RPMI8226 (cell line): ENCODE measurements around the gene PCDHGB3.
"Not testable (repeated sequence)": the region's sequence is repeated elsewhere in the genome, so short reads cannot be mapped to it uniquely, and the experiment has no call there.

Experiments
- DNase-seq: peaks from one replicate; pipeline ENCODE4 v3.0.0-alpha.2; 2015

Gene PCDHGB3

DNA sequence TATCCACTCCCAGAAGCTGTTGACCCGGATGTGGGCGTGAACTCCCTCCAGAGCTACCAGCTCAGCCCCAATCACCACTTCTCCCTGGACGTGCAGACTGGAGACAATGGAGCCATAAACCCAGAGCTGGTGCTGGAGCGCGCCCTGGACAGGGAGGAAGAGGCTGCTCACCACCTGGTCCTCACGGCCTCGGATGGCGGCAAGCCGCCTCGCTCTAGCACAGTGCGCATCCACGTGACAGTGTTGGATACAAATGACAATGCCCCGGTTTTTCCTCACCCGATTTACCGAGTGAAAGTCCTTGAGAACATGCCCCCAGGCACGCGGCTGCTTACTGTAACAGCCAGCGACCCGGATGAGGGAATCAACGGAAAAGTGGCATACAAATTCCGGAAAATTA is 23.2 kb downstream of the PCDHGB3 start:
- no peak for DNase-seq

DNA sequence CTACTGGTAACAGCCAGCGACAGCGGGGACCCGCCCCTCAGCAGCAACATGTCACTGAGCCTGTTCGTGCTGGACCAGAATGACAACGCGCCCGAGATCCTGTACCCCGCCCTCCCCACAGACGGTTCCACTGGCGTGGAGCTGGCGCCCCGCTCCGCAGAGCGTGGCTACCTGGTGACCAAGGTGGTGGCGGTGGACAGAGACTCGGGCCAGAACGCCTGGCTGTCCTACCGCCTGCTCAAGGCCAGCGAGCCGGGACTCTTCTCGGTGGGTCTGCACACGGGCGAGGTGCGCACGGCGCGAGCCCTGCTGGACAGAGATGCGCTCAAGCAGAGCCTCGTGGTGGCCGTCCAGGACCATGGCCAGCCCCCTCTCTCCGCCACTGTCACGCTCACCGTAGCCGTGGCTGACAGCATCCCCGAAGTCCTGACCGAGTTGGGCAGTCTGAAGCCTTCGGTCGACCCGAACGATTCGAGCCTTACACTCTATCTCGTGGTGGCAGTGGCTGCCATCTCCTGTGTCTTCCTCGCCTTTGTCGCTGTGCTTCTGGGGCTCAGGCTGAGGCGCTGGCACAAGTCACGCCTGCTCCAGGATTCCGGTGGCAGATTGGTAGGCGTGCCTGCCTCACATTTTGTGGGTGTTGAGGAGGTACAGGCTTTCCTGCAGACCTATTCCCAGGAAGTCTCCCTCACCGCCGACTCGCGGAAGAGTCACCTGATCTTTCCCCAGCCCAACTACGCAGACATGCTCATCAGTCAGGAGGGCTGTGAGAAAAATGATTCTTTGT is 24.6 kb downstream of the PCDHGB3 start:
- not testable (repeated sequence) for DNase-seq

DNA sequence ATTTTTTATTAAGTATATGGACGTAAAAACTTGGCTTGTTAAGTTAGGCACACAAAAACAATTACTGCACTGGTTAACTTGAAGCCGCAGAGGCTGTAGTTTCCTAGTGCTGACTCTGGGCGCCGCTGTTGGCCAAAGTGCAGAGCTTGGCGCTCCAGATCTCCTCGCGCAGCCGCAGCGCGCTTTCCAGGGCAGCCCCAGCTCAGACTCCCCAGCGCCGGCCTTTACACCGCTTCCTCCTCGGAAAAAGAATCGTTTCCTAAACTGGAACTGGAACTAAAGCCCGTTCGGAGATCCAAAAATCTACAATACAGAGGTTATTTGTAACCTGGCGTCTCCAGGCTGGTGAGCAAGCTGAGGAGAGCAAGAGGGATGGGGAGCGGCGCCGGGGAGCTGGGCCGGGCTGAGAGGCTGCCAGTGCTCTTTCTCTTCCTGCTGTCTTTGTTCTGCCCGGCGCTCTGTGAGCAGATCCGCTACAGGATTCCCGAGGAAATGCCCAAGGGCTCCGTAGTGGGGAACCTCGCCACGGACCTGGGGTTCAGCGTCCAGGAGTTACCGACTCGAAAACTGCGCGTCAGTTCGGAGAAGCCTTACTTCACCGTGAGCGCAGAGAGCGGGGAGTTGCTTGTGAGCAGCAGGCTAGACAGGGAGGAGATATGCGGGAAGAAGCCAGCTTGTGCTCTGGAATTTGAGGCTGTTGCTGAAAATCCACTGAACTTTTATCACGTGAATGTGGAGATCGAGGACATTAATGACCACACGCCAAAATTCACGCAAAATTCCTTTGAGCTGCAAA is 27.9 kb downstream of the PCDHGB3 start, which contains the start of gene PCDHGB5:
Gene PCDHGB5, plus strand, starts transcription at position 192 of the 796 bp plus-strand sequence. Its CDS starts 181 bp downstream, at position 373.
- DNase-seq: peak; percentile 56

DNA sequence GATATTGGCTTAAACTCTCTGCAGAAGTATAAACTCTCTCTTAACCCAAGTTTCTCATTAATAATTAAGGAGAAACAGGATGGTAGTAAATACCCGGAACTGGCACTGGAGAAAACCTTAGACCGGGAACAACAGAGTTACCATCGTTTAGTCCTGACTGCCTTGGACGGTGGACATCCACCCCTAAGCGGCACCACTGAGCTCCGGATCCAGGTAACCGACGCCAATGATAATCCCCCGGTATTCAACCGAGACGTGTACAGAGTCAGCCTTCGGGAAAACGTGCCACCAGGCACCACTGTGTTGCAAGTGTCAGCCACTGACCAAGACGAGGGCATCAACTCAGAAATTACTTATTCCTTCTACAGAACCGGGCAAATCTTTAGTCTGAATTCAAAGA is 28.6 kb downstream of the PCDHGB3 start:
- no peak for DNase-seq

DNA sequence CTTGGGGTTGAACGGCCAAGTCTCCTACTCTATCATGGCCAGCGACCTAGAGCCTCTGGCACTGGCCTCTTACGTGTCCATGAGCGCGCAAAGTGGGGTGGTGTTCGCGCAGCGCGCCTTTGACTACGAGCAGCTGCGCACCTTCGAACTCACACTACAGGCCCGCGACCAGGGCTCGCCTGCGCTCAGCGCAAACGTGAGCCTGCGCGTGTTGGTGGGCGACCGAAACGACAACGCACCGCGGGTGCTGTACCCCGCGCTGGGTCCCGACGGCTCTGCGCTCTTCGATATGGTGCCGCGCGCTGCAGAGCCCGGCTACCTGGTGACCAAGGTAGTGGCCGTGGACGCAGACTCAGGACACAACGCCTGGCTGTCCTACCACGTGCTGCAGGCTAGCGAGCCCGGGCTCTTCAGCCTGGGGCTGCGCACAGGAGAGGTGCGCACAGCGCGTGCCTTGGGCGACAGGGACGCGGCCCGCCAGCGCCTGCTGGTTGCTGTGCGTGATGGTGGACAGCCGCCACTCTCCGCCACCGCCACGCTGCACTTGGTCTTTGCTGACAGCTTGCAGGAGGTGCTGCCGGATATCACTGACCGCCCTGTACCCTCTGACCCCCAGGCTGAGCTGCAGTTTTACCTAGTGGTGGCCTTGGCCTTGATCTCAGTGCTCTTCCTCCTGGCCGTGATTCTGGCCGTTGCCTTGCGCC is 29.7 kb downstream of the PCDHGB3 start:
- no peak for DNase-seq

DNA sequence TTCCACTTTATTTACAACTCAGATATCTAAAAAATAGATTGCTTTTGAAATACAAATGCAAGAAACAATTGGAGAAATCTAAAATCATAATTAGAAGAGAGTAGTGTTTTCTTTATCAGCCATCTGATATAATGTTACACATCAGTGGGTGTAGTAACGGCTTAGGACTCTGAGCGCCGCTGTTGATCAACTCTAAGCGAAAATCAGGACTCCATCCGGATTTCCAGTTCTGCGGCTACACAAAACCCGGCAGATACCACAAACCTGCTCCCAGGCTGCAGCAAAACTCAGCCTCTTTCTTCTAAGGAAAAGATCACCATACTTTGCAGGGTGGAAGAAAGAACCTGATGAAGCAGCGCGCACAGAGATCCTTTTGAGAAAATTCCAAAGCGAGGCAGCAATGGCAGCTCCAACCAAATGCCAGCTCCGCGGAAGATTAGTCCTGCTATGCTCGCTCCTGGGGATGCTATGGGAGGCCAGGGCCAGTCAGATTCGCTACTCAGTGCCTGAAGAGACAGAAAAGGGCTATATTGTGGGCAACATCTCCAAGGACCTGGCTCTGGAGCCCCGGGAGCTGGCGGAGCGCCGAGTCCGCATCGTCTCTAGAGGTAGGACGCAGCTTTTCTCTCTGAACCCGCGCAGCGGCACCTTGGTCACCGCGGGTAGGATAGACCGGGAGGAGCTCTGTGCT is 32.7 kb downstream of the PCDHGB3 start, which contains the start of gene PCDHGA9:
Gene PCDHGA9, plus strand, starts transcription at position 226 of the 691 bp plus-strand sequence. Its CDS starts 175 bp downstream, at position 401.
- peak; percentile 53 for DNase-seq

DNA sequence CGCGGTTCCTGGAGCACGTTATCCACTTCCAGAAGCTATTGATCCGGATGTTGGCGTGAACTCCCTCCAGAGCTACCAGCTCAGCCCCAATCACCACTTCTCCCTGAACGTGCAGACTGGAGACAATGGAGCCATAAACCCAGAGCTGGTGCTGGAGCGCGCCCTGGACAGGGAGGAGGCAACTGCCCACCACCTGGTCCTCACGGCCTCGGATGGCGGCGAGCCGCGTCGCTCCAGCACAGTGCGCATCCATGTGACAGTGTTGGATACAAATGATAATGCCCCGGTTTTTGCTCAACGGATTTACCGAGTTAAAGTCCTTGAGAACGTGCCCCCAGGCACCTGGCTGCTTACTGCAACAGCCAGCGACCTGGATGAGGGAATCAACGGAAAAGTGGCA is 33.3 kb downstream of the PCDHGB3 start:
- no peak for DNase-seq

DNA sequence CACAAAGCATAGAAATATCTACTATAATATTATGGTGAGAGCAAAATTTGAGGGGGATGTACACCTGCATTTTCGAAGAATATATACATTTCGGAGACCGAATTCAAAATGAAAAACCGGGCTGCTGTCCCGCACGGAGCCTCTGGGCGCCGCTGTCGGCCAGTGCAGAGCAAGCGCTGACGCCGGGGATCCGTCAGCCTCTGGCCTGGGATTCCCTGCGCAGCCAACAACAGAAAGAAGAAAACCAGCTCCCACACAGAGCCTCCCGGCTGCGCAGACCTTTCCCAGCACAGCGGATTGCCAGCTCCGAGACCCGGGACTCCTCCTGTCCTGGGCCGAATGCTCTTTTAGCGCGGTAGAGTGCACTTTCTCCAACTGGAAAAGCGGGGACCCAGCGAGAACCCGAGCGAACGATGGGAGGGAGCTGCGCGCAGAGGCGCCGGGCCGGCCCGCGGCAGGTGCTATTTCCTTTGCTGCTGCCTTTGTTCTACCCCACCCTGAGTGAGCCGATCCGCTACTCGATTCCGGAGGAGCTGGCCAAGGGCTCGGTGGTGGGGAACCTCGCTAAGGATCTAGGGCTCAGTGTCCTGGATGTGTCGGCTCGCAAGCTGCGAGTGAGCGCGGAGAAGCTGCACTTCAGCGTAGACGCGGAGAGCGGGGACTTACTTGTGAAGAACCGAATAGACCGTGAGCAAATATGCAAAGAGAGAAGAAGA is 37.9 kb downstream of the PCDHGB3 start, which contains the start of gene PCDHGB6:
Gene PCDHGB6, plus strand, starts transcription at position 232 of the 716 bp plus-strand sequence. Its CDS starts 182 bp downstream, at position 414.
- peak; percentile 21 for DNase-seq

DNA sequence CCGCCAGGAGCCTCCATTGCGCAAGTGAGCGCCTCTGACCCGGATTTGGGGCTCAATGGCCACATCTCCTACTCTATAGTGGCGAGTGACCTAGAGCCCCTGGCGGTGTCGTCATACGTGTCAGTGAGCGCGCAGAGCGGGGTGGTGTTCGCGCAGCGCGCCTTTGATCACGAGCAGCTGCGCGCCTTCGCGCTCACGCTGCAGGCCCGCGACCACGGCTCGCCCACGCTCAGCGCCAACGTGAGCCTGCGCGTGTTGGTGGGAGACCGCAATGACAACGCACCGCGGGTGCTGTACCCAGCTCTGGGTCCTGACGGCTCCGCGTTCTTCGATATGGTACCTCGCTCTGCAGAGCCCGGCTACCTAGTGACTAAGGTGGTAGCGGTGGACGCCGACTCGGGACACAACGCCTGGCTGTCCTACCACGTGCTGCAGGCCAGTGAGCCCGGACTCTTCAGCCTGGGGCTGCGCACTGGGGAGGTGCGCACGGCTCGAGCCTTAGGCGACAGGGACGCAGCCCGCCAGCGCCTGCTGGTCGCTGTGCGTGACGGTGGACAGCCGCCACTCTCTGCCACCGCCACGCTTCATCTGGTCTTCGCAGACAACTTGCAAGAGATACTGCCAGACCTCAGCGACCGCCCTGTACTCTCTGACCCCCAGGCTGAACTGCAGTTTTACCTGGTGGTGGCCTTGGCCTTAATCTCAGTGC is 39.7 kb downstream of the PCDHGB3 start:
- DNase-seq: no peak

DNA sequence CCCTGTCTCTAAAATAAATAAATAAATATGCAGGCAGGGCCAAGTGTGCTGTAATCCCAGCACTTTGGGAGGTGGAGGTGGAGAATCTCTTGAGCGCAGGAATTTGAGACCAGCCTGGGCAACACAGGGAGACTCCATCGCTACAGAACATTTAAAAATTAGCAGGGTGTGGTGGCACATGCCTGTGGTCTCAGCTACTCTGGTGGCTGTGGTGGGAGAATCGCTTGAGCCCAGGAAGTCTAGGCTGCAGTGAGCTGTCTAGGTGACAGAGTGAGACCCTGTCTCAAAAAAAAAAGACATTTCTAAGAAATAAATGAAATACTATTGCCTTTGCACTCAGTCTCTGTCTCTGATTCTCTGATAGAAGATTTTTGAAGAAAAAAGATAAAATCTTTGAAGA is 41.5 kb downstream of the PCDHGB3 start:
- DNase-seq: no peak

DNA sequence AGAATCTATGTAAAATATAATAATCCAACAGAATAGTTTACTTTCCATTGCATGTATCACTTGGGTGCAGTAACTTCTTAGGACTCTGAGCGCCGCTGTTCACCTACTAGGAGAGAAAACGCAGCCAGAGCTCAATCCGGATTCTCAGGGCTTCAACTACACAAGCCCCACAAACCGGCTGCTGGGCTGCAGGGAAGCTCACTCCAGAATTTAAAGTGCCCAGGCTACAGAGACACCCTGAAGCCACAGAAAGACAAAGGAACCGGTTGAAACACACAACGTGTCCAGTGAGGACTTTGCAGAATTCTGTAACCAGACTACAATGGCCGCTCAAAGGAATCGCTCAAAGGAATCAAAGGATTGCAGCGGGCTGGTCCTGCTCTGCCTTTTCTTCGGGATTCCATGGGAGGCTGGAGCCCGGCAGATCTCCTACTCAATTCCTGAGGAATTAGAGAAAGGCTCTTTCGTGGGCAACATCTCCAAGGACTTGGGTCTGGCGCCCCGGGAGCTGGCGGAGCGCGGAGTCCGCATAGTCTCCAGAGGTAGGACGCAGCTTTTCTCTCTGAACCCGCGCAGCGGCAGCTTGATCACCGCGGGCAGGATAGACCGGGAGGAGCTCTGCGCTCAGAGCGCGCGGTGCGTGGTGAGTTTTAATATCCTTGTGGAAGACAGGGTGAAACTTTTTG is 43.0 kb downstream of the PCDHGB3 start, which contains the start of gene PCDHGA10:
Gene PCDHGA10, plus strand, starts transcription at position 134 of the 686 bp plus-strand sequence. Its CDS starts 189 bp downstream, at position 323.
- peak; percentile 62 for DNase-seq

DNA sequence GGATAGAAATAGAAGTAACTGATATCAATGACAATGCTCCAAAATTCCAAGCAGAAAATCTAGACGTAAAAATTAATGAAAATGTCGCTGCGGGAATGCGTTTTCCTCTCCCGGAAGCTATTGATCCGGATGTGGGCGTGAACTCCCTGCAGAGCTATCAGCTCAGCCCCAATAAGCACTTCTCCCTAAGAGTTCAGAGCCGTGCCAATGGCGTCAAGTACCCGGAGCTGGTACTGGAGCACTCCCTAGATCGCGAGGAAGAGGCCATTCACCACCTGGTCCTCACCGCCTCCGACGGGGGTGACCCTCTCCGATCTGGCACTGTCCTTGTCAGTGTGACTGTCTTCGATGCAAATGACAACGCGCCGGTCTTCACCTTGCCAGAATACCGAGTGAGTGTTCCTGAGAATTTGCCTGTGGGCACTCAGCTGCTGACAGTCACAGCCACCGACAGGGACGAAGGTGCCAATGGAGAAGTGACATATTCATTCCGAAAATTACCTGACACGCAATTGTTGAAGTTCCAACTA is 43.6 kb downstream of the PCDHGB3 start:
- no peak for DNase-seq

DNA sequence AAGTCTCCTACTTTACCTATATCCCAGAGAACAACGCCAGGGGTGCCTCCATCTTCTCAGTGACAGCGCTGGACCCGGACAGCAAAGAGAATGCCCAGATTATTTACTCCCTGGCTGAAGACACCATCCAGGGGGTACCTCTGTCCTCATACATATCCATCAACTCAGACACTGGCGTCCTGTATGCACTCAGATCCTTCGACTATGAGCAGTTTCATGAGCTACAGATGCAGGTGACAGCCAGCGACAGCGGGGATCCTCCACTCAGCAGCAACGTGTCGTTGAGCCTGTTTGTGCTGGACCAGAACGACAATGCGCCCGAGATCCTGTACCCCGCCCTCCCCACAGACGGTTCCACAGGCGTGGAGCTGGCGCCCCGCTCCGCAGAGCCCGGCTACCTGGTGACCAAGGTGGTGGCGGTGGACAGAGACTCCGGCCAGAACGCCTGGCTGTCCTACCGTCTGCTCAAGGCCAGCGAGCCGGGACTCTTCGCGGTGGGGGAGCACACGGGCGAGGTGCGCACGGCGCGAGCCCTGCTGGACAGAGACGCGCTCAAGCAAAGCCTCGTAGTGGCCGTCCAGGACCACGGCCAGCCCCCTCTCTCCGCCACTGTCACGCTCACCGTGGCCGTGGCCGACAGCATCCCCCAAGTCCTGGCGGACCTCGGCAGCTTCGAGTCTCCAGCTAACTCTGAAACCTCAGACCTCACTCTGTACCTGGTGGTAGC is 44.7 kb downstream of the PCDHGB3 start:
- not testable (repeated sequence) for DNase-seq

DNA sequence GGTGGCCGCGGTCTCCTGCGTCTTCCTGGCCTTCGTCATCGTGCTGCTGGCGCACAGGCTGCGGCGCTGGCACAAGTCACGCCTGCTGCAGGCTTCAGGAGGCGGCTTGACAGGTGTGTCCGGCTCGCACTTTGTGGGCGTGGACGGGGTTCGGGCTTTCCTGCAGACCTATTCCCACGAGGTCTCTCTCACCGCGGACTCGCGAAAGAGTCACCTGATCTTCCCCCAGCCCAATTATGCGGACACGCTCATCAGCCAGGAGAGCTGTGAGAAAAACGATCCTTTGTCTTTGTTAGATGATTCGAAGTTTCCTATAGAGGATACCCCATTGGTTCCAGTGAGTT is 45.2 kb downstream of the PCDHGB3 start:
- DNase-seq: not testable (repeated sequence)

DNA sequence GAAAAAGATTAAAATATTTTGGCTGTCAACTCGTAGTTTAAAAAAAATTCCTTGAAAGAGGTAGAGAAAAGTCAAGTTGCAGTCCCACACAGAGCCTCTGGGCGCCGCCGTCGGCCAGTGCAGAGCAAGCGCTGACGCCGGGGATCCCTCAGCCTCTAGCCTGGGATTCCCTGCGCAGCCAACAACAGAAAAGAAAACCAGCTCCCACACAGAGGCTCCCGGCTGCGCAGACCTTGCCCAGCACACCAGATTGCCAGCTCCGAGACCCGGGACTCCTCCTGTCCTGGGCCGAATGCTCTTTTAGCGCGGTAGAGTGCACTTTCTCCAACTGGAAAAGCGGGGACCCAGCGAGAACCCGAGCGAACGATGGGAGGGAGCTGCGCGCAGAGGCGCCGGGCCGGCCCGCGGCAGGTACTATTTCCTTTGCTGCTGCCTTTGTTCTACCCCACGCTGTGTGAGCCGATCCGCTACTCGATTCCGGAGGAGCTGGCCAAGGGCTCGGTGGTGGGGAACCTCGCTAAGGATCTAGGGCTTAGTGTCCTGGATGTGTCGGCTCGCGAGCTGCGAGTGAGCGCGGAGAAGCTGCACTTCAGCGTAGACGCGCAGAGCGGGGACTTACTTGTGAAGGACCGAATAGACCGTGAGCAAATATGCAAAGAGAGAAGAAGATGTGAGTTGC is 47.6 kb downstream of the PCDHGB3 start, which contains the start of gene PCDHGB7:
Gene PCDHGB7, plus strand, starts transcription at position 184 of the 679 bp plus-strand sequence. Its CDS starts 183 bp downstream, at position 367.
- DNase-seq: peak; percentile 55

DNA sequence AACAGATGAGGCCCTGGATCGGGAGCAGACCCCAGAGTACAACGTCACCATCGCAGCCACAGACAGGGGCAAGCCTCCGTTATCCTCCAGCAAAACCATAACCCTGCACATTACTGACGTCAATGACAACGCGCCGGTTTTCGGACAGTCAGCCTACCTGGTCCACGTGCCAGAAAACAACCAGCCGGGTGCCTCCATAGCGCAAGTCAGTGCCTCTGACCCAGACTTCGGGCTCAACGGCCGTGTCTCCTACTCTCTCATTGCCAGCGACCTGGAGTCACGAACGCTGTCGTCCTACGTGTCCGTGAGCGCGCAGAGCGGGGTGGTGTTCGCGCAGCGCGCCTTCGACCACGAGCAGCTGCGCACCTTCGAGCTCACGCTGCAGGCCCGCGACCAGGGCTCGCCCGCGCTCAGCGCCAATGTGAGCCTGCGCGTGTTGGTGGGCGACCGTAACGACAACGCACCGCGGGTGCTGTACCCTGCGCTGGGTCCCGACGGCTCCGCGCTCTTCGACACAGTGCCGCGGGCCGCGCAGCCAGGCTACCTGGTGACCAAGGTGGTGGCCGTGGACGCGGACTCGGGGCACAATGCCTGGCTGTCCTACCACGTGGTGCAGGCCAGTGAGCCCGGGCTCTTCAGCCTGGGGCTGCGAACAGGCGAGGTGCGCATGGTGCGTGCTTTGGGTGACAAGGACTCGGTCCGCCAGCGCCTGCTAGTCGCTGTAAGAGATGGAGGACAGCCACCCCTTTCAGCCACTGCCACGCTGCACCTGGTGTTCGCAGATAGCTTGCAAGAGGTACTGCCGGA is 49.2 kb downstream of the PCDHGB3 start:
- no peak for DNase-seq

DNA sequence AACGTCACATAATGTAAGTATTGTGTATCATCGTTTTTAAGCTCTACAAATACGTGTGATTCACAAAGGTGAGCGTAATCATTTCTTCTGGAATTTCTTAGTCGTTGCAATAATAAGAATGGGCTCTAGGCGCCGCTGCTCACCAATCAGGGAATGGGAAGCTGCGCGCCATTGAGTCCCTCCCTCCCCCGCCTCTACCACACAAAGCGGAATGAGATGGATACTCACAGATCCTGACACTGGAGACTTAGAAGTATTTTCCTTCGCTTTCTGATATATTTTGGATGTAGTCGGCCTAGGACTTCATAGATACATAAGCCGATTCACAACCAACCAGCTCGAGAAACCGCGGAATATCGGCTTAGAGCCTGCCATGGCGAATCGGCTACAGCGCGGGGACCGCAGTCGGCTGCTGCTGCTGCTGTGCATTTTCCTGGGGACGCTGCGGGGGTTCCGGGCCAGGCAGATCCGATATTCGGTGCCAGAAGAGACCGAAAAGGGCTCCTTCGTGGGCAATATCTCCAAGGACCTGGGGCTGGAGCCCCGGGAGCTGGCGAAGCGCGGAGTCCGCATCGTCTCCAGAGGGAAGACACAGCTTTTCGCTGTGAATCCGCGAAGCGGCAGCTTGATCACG is 50.9 kb downstream of the PCDHGB3 start, which contains the start of gene PCDHGA11:
Gene PCDHGA11, plus strand, starts transcription at position 197 of the 634 bp plus-strand sequence. Its CDS starts 177 bp downstream, at position 374.
- DNase-seq: peak; percentile 26
